GM23338 (cell line): ENCODE measurements around the gene DDB1. TPM values are rescaled to one million over a fixed set of nuclear protein-coding genes. Genes with fewer than 3 reads are reported as not detected.

ENCODE experiments used
- ATAC-seq: fragments of 200-7000 bp; cut with Tn5 transposase; 3 replicates; pipeline ENCODE4 v1.9.1; 2020
- DNase-seq: peaks from one replicate; pipeline ENCODE4 v3.0.0-alpha.2; 2015; ENCODE audit warnings: low spot score
- H2AFZ ChIP-seq: fragments of 200-600 bp; sonication (generic); 2 replicates; pipeline ENCODE4 v1.8.0; 2016; ENCODE audit warnings: antibody characterized with exemption, mild to moderate bottlenecking, moderate library complexity
- H3F3A ChIP-seq: fragments of 200-600 bp; sonication (generic); replicated peaks from 2 replicates; pipeline ENCODE4 v1.8.0; 2017; ENCODE audit warnings: antibody characterized with exemption, mixed run types, low read depth
- H3K27ac ChIP-seq: fragments of 200-600 bp; sonication (generic); 2 replicates; pipeline ENCODE4 v1.6.1; 2016; ENCODE audit warnings: low read depth
- H3K27me3 ChIP-seq: fragments of 200-600 bp; sonication (generic); 2 replicates; pipeline ENCODE4 v1.8.0; 2016; ENCODE audit warnings: mild to moderate bottlenecking, mixed run types, moderate library complexity; ENCODE audit not compliant: insufficient read depth
- H3K36me3 ChIP-seq: fragments of 200-600 bp; sonication (generic); 2 replicates; pipeline ENCODE4 v1.8.0; 2016; ENCODE audit warnings: mild to moderate bottlenecking; ENCODE audit not compliant: insufficient read depth
- H3K4me1 ChIP-seq: fragments of 200-600 bp; sonication (generic); 2 replicates; pipeline ENCODE4 v1.8.0; 2016; ENCODE audit warnings: mild to moderate bottlenecking, moderate library complexity; ENCODE audit not compliant: insufficient read depth
- H3K4me2 ChIP-seq: fragments of 200-600 bp; sonication (generic); 2 replicates; pipeline ENCODE4 v1.7.1; 2017; ENCODE audit warnings: mixed run types
- H3K4me3 ChIP-seq: fragments of 200-600 bp; sonication (generic); 2 replicates; pipeline ENCODE4 v1.6.1; 2016; ENCODE audit warnings: mixed run types
- H3K79me2 ChIP-seq: fragments of 200-600 bp; sonication (generic); replicated peaks from 2 replicates; pipeline ENCODE4 v1.8.0; 2017; ENCODE audit warnings: mild to moderate bottlenecking; ENCODE audit not compliant: insufficient read depth
- H3K9me2 ChIP-seq: fragments of 200-600 bp; sonication (generic); 2 replicates; pipeline ENCODE4 v1.8.0; 2017; ENCODE audit not compliant: insufficient read depth
- H4K20me1 ChIP-seq: fragments of 200-600 bp; sonication (generic); replicated peaks from 2 replicates; pipeline ENCODE4 v1.8.0; 2017; ENCODE audit warnings: mild to moderate bottlenecking; ENCODE audit not compliant: insufficient read depth
- H3K27ac Mint-ChIP-seq: 2 replicates; pipeline ENCODE4 v1.8.0; 2020; ENCODE audit warnings: inconsistent platforms, mild to moderate bottlenecking, moderate library complexity, mixed read lengths
- H3K27me3 Mint-ChIP-seq: 3 replicates; pipeline ENCODE4 v1.8.0; 2022; ENCODE audit warnings: low read depth, mild to moderate bottlenecking, moderate library complexity, mixed read lengths, inconsistent platforms; ENCODE audit not compliant: insufficient read depth, poor library complexity
- H3K36me3 Mint-ChIP-seq: 3 replicates; pipeline ENCODE4 v1.8.0; 2021; ENCODE audit warnings: low read depth, mild to moderate bottlenecking, inconsistent platforms, moderate library complexity, mixed read lengths
- H3K4me1 Mint-ChIP-seq: 3 replicates; pipeline ENCODE4 v1.8.0; 2020; ENCODE audit warnings: mild to moderate bottlenecking, inconsistent platforms, mixed read lengths
- H3K4me3 Mint-ChIP-seq: 3 replicates; pipeline ENCODE4 v1.8.0; 2021; ENCODE audit warnings: moderate library complexity, mild to moderate bottlenecking, inconsistent platforms, mixed read lengths
- H3K9me3 Mint-ChIP-seq: 3 replicates; pipeline ENCODE4 v1.8.0; 2020; ENCODE audit warnings: moderate library complexity, mild to moderate bottlenecking, inconsistent platforms, mixed read lengths
- CREB1 ChIP-seq: fragments of 250-450 bp; sonication (Bioruptor Pico); IDR thresholded peaks from 2 replicates; pipeline ENCODE4 v1.5.0; 2020; ENCODE audit warnings: low read depth, mild to moderate bottlenecking, moderate library complexity
- EZH2 ChIP-seq: fragments of 200-600 bp; sonication (generic); IDR thresholded peaks from one replicate; pipeline ENCODE4 v1.8.0; 2017; ENCODE audit warnings: antibody characterized with exemption, mild to moderate bottlenecking, low read depth; ENCODE audit not compliant: unreplicated experiment
- JUNB ChIP-seq: IDR thresholded peaks from one replicate; pipeline ENCODE4 v1.6.1; 2016; ENCODE audit warnings: antibody characterized with exemption; ENCODE audit not compliant: unreplicated experiment
- NANOG ChIP-seq: IDR thresholded peaks from 2 replicates; pipeline ENCODE4 v1.6.1; 2016; ENCODE audit warnings: antibody characterized with exemption, borderline replicate concordance
- STAT1 ChIP-seq: IDR thresholded peaks from one replicate; pipeline ENCODE4 v1.6.1; 2016; ENCODE audit warnings: antibody characterized with exemption; ENCODE audit not compliant: unreplicated experiment
- ZNF114 ChIP-seq: fragments of 250-450 bp; sonication (Bioruptor Pico); IDR thresholded peaks from 2 replicates; pipeline ENCODE4 v1.5.0; 2020; ENCODE audit warnings: mild to moderate bottlenecking, moderate library complexity
- ZNF331 ChIP-seq: fragments of 250-450 bp; sonication (Bioruptor Pico); IDR thresholded peaks from 2 replicates; pipeline ENCODE4 v1.5.0; 2020; ENCODE audit warnings: low read depth, mild to moderate bottlenecking, moderate library complexity
- polyA plus RNA-seq: library from polyadenylated mRNA; unstranded; fragments of >200 nt; fragmentation: Nextera tagmentation; extraction: Ambion mirVana; gene quantifications from 2 replicates; pipeline ENCODE4 v1.2.1, GENCODE V29; 2016
- total RNA-seq: library from RNA; depleted of rRNA; stranded (reverse); fragments of >200 nt; shearing (Covaris generic); gene quantifications from 2 replicates; pipeline ENCODE4 v1.2.3, GENCODE V29; 2014
- TF ChIP-seq, protein P1 (sequence below): IDR thresholded peaks from 2 replicates; pipeline ENCODE4 v1.6.1; 2016; ENCODE audit warnings: antibody characterized with exemption
- TF ChIP-seq, protein P2 (sequence below): fragments of 250-450 bp; sonication (Bioruptor Pico); IDR thresholded peaks from 2 replicates; pipeline ENCODE4 v1.5.0; 2020; ENCODE audit warnings: mild to moderate bottlenecking, moderate library complexity
- TF ChIP-seq, protein P3 (sequence below): IDR thresholded peaks from one replicate; pipeline ENCODE4 v1.6.1; 2018; ENCODE audit warnings: antibody characterized with exemption; ENCODE audit not compliant: unreplicated experiment
- TF ChIP-seq, protein P4 (sequence below), 2 experiments: fragments of 200-600 bp in 1 of 2; sonication (generic) in 1 of 2; conservative IDR thresholded peaks; 2 replicates each; pipeline versions ENCODE4 v1.5.1 to v1.6.1; 2016 to 2017; ENCODE audit warnings: antibody characterized with exemption in 2 of 2, low read depth in 2 of 2, mild to moderate bottlenecking in 2 of 2, moderate library complexity in 1 of 2

Gene DDB1
- total and polyA plus RNA-seq, 2 experiments from 2014 or later = 102 to 282 TPM

DNA sequence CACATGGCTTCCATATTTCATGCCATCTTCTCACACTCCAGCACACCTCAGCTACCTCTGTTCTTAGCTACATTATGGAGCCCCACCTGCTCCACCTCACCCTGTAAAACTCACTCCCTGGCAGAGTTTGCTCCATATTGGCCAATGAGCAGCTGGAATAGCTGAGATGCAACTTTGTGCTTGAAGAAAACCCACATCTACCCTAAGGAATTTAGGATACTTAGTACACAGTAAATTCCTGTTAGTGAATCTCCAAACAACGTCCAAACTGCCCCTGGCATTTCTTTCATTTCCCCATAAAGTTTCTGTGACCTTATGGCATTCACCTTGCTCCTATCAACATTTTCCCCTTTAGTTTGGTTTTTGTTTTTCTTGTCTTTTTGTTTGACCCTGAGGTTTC is 35.6 kb downstream of the DDB1 start (continued):
- TF ChIP-seq, protein P1, sequence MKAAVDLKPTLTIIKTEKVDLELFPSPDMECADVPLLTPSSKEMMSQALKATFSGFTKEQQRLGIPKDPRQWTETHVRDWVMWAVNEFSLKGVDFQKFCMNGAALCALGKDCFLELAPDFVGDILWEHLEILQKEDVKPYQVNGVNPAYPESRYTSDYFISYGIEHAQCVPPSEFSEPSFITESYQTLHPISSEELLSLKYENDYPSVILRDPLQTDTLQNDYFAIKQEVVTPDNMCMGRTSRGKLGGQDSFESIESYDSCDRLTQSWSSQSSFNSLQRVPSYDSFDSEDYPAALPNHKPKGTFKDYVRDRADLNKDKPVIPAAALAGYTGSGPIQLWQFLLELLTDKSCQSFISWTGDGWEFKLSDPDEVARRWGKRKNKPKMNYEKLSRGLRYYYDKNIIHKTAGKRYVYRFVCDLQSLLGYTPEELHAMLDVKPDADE = no peak
- TF ChIP-seq STAT1 (no peak), ZNF114 (CRISPR knock-in tag) (no peak), NANOG (no peak), EZH2 (no peak)

DNA sequence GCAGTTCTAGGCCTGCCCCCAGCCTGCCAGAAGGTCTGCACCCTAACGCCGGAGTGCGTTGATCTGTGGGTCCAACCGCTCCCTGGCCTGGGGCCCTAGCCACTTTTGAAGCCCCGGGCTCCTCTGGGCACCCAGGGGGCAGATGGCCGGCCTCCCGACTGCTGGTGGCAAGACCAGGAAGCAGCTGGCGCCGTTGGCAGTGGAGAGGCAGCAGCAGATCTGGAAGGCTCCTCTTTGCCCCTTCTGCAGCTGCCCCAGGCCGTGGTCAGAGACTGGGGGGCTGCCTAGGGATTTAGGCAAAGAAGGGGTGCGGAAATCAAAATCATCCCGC is 37.3 kb downstream of the DDB1 start:
- Histone ChIP-seq H4K20me1 (peaks cover 6% of the 10 kb centered on the region; the same call in 1 of the 2 replicates), H3K4me2 (peak overlapping the region; percentile 93)

More for the DNA sequence above, 37.3 kb downstream of the DDB1 start:
- Mint-ChIP-seq H3K36me3 (peaks cover 34% of the 10 kb centered on the region), H3K27ac (no peak overlapping the region), H3K4me3 (peak overlapping the region; percentile 87), H3K9me3 (no peaks in the 10 kb centered on the region; the same call in 2 of the 3 replicates), H3K4me1 (peaks cover 23% of the 10 kb centered on the region), H3K27me3 (peaks cover 26% of the 10 kb centered on the region)
- H3K4me1 ChIP-seq = peaks cover 9% of the 10 kb centered on the region
- peaks cover 11% of the 10 kb centered on the region for H3K36me3 ChIP-seq
- peaks cover 9% of the 10 kb centered on the region for H3F3A ChIP-seq
- DNase-seq (no peak), ATAC-seq (peak; percentile 28)
- H3K9me2 ChIP-seq = no peaks in the 10 kb centered on the region
- H2AFZ ChIP-seq = peak overlapping the region; percentile 84; the same call in 1 of the 2 replicates
- H3K27ac ChIP-seq = 0 out of 2 replicates have a peak overlapping the region, but pooled peaks have one; percentile 87
- peaks cover 11% of the 10 kb centered on the region for H3K27me3 ChIP-seq
- H3K4me3 ChIP-seq = peak overlapping the region; percentile 86
- TF ChIP-seq ZNF331 (no peak), CREB1 (no peak), STAT1 (no peak), ZNF114 (CRISPR knock-in tag) (no peak), NANOG (no peak), JUNB (no peak)
- TF ChIP-seq, protein P2, sequence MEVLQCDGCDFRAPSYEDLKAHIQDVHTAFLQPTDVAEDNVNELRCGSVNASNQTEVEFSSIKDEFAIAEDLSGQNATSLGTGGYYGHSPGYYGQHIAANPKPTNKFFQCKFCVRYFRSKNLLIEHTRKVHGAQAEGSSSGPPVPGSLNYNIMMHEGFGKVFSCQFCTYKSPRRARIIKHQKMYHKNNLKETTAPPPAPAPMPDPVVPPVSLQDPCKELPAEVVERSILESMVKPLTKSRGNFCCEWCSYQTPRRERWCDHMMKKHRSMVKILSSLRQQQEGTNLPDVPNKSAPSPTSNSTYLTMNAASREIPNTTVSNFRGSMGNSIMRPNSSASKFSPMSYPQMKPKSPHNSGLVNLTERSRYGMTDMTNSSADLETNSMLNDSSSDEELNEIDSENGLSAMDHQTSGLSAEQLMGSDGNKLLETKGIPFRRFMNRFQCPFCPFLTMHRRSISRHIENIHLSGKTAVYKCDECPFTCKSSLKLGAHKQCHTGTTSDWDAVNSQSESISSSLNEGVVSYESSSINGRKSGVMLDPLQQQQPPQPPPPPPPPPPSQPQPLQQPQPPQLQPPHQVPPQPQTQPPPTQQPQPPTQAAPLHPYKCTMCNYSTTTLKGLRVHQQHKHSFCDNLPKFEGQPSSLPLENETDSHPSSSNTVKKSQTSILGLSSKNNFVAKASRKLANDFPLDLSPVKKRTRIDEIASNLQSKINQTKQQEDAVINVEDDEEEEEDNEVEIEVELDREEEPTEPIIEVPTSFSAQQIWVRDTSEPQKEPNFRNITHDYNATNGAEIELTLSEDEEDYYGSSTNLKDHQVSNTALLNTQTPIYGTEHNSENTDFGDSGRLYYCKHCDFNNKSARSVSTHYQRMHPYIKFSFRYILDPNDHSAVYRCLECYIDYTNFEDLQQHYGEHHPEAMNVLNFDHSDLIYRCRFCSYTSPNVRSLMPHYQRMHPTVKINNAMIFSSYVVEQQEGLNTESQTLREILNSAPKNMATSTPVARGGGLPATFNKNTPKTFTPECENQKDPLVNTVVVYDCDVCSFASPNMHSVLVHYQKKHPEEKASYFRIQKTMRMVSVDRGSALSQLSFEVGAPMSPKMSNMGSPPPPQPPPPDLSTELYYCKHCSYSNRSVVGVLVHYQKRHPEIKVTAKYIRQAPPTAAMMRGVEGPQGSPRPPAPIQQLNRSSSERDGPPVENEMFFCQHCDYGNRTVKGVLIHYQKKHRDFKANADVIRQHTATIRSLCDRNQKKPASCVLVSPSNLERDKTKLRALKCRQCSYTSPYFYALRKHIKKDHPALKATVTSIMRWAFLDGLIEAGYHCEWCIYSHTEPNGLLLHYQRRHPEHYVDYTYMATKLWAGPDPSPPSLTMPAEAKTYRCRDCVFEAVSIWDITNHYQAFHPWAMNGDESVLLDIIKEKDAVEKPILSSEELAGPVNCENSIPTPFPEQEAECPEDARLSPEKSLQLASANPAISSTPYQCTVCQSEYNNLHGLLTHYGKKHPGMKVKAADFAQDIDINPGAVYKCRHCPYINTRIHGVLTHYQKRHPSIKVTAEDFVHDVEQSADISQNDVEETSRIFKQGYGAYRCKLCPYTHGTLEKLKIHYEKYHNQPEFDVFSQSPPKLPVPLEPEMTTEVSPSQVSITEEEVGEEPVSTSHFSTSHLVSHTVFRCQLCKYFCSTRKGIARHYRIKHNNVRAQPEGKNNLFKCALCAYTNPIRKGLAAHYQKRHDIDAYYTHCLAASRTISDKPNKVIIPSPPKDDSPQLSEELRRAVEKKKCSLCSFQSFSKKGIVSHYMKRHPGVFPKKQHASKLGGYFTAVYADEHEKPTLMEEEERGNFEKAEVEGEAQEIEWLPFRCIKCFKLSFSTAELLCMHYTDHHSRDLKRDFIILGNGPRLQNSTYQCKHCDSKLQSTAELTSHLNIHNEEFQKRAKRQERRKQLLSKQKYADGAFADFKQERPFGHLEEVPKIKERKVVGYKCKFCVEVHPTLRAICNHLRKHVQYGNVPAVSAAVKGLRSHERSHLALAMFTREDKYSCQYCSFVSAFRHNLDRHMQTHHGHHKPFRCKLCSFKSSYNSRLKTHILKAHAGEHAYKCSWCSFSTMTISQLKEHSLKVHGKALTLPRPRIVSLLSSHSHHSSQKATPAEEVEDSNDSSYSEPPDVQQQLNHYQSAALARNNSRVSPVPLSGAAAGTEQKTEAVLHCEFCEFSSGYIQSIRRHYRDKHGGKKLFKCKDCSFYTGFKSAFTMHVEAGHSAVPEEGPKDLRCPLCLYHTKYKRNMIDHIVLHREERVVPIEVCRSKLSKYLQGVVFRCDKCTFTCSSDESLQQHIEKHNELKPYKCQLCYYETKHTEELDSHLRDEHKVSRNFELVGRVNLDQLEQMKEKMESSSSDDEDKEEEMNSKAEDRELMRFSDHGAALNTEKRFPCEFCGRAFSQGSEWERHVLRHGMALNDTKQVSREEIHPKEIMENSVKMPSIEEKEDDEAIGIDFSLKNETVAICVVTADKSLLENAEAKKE (CRISPR knock-in tag) = no peak
- TF ChIP-seq, protein P3, sequence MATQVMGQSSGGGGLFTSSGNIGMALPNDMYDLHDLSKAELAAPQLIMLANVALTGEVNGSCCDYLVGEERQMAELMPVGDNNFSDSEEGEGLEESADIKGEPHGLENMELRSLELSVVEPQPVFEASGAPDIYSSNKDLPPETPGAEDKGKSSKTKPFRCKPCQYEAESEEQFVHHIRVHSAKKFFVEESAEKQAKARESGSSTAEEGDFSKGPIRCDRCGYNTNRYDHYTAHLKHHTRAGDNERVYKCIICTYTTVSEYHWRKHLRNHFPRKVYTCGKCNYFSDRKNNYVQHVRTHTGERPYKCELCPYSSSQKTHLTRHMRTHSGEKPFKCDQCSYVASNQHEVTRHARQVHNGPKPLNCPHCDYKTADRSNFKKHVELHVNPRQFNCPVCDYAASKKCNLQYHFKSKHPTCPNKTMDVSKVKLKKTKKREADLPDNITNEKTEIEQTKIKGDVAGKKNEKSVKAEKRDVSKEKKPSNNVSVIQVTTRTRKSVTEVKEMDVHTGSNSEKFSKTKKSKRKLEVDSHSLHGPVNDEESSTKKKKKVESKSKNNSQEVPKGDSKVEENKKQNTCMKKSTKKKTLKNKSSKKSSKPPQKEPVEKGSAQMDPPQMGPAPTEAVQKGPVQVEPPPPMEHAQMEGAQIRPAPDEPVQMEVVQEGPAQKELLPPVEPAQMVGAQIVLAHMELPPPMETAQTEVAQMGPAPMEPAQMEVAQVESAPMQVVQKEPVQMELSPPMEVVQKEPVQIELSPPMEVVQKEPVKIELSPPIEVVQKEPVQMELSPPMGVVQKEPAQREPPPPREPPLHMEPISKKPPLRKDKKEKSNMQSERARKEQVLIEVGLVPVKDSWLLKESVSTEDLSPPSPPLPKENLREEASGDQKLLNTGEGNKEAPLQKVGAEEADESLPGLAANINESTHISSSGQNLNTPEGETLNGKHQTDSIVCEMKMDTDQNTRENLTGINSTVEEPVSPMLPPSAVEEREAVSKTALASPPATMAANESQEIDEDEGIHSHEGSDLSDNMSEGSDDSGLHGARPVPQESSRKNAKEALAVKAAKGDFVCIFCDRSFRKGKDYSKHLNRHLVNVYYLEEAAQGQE = no peak
- TF ChIP-seq, protein P4, sequence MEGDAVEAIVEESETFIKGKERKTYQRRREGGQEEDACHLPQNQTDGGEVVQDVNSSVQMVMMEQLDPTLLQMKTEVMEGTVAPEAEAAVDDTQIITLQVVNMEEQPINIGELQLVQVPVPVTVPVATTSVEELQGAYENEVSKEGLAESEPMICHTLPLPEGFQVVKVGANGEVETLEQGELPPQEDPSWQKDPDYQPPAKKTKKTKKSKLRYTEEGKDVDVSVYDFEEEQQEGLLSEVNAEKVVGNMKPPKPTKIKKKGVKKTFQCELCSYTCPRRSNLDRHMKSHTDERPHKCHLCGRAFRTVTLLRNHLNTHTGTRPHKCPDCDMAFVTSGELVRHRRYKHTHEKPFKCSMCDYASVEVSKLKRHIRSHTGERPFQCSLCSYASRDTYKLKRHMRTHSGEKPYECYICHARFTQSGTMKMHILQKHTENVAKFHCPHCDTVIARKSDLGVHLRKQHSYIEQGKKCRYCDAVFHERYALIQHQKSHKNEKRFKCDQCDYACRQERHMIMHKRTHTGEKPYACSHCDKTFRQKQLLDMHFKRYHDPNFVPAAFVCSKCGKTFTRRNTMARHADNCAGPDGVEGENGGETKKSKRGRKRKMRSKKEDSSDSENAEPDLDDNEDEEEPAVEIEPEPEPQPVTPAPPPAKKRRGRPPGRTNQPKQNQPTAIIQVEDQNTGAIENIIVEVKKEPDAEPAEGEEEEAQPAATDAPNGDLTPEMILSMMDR (conservative IDR thresholded peaks at IDR 0.05; ENCODE audit: low read depth in 2 of 2) = no peak
- peaks cover 19% of the 10 kb centered on the region for H3K79me2 ChIP-seq
